Measurements from ENCODE around the gene TSPAN9. TPM values are rescaled to one million over a fixed set of nuclear protein-coding genes. Genes with fewer than 3 reads are reported as not detected.

Gene TSPAN9
- total RNA-seq, 1 donor: 13.0 TPM

DNA sequence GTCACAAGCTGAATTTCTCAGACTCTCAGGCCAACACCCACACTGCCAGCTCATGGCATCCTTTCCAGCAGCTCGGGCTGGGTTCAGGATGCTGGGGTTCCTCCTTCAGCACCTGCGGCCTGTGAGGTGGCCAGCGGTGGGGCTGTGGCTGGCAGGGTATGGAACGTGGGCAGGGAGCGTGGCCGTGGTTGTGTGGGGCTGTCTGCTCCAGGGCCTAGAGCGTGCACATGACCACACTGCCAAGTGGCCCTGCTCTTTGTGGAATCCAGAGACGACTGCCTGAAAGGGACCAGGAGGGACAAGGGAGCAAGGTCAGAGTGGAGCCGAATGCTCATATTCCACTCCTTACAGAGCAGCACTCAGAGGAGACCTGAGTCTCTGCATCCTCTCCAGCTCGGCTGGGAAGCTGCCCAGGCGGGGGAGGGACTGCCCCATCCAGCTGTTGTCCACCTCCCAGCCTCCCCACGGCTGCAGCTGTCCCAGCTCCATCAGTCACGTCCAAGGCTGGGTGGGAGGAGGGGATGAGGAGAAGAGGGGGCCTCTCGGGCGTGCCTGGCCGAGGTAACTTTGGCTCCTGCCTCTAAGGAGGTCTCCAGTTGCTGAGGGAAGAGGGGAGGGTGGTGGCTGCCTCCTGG is 71.3 kb downstream of the TSPAN9 start:
- H2AFZ ChIP-seq (ENCODE audit: low read length): no peak overlapping the region
- H3K27me3 ChIP-seq (ENCODE audit: insufficient read depth, low read length): peaks cover 7% of the 10 kb centered on the region
- H3K4me3 ChIP-seq (ENCODE audit: insufficient read depth, low read length): no peak overlapping the region
- peak; percentile 57 for DNase-seq (ENCODE audit: insufficient read length, low spot score, missing footprints)
- peaks cover 22% of the 10 kb centered on the region for H3K4me1 ChIP-seq (ENCODE audit: insufficient read depth, low read length)
- no peaks in the 10 kb centered on the region for H3K79me2 ChIP-seq (ENCODE audit: insufficient read depth, low read length)
- H3K9me3 ChIP-seq (ENCODE audit: low read depth, low read length): no peaks in the 10 kb centered on the region
- no peak overlapping the region for H3K4me2 ChIP-seq (ENCODE audit: insufficient read depth, low read length)
- no peak for TF ChIP-seq CTCF (IDR thresholded peaks at IDR 0.05; ENCODE audit: extremely low read depth, low read depth, low read length)
- no peak overlapping the region for H3K27ac ChIP-seq (ENCODE audit: low read depth, low read length)
- no peaks in the 10 kb centered on the region for H3K36me3 ChIP-seq (ENCODE audit: insufficient read depth, low read length)
- peaks cover 28% of the 10 kb centered on the region for H4K20me1 ChIP-seq (ENCODE audit: insufficient read depth, low read length)

DNA sequence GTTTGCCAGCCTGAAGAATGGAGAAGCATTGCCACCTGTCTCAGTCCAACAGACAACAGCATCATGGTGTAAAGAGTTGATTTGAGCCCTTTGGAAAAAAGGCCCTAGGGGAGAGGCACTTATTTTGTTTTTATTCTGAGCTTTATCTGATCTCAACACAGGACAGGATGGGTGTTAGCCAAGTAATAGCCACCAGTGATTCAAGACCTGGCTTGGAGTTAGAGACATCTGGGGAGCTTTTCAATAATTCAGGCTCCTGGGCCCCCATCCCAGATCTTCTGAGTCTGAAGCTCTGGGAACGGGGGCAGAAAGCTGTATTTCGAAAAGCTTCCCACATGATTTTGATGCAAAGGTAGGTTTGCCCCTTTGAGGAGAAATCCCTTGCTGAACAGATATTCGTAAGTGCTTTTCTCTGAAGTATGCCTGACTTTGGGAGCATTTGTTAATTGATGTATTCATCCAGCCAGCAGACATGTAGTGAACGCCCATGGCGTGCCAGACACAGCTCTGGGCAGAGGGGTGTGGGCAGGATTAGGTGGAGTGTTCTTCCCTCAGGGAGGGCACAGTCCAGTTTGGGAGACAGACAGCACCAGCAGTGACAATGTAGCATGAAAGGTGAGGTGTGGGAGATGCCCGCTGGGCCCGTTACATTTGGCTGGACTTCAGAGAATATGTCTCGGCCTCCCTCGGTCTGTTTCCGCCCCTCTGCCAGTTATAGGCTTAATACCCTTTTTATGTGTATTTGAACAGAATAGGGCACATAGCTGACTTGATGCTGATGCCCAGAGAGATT is 72.5 kb downstream of the TSPAN9 start:
- DNase-seq (ENCODE audit: insufficient read length, low spot score, missing footprints): peak; percentile 79
- H3K9me3 ChIP-seq (ENCODE audit: low read depth, low read length): no peaks in the 10 kb centered on the region
- H3K4me2 ChIP-seq (ENCODE audit: insufficient read depth, low read length): no peak overlapping the region
- no peak for TF ChIP-seq CTCF (IDR thresholded peaks at IDR 0.05; ENCODE audit: extremely low read depth, low read depth, low read length)
- H3K27me3 ChIP-seq (ENCODE audit: insufficient read depth, low read length): peaks cover 7% of the 10 kb centered on the region
- H4K20me1 ChIP-seq (ENCODE audit: insufficient read depth, low read length): peaks cover 25% of the 10 kb centered on the region
- H3K4me3 ChIP-seq (ENCODE audit: insufficient read depth, low read length): no peak overlapping the region
- H3K79me2 ChIP-seq (ENCODE audit: insufficient read depth, low read length): no peaks in the 10 kb centered on the region
- H3K36me3 ChIP-seq (ENCODE audit: insufficient read depth, low read length): no peaks in the 10 kb centered on the region
- H2AFZ ChIP-seq (ENCODE audit: low read length): no peak overlapping the region
- H3K4me1 ChIP-seq (ENCODE audit: insufficient read depth, low read length): peaks cover 22% of the 10 kb centered on the region
- H3K27ac ChIP-seq (ENCODE audit: low read depth, low read length): no peak overlapping the region

DNA sequence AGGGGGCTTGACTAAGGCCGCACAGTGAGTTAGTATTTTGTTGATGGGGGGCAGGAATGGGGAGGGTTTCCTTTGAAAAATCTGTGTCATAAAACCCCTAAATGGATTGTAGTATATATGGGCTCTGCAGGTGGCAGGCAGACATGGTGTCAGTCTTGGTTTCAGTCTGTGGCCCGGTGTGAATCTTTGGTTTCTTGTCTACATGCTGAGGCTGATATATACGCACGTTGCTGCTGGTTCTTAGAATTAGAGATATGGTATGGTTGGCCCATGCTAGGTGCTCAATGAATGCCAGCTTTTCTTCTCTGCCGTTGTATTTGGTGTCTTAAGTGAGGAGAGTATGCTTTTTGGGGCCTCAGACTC is 73.1 kb downstream of the TSPAN9 start:
- Histone ChIP-seq H3K27ac (ENCODE audit: low read depth, low read length) (no peak overlapping the region), H3K27me3 (ENCODE audit: insufficient read depth, low read length) (peaks cover 7% of the 10 kb centered on the region), H3K36me3 (ENCODE audit: insufficient read depth, low read length) (no peaks in the 10 kb centered on the region), H3K4me2 (ENCODE audit: insufficient read depth, low read length) (no peak overlapping the region), H3K4me1 (ENCODE audit: insufficient read depth, low read length) (peaks cover 22% of the 10 kb centered on the region), H3K4me3 (ENCODE audit: insufficient read depth, low read length) (no peak overlapping the region), H3K9me3 (ENCODE audit: low read depth, low read length) (no peaks in the 10 kb centered on the region), H2AFZ (ENCODE audit: low read length) (no peak overlapping the region), H4K20me1 (ENCODE audit: insufficient read depth, low read length) (peaks cover 22% of the 10 kb centered on the region), H3K79me2 (ENCODE audit: insufficient read depth, low read length) (no peaks in the 10 kb centered on the region)
- DNase-seq (ENCODE audit: insufficient read length, low spot score, missing footprints): peak; percentile 62
- no peak for TF ChIP-seq CTCF (IDR thresholded peaks at IDR 0.05; ENCODE audit: extremely low read depth, low read depth, low read length)

All from osteoblast (primary cell).